GM23338 (cell line): ENCODE data around the gene ANGPTL2. TPM values are rescaled to one million over a fixed set of nuclear protein-coding genes. Genes with fewer than 3 reads are reported as not detected.

Source experiments
- ATAC-seq: fragments of 200-7000 bp; cut with Tn5 transposase; 3 replicates; pipeline ENCODE4 v1.9.1; 2020
- DNase-seq: peaks from one replicate; pipeline ENCODE4 v3.0.0-alpha.2; 2015; ENCODE audit warnings: low spot score
- H2AFZ ChIP-seq: fragments of 200-600 bp; sonication (generic); 2 replicates; pipeline ENCODE4 v1.8.0; 2016; ENCODE audit warnings: antibody characterized with exemption, mild to moderate bottlenecking, moderate library complexity
- H3F3A ChIP-seq: fragments of 200-600 bp; sonication (generic); replicated peaks from 2 replicates; pipeline ENCODE4 v1.8.0; 2017; ENCODE audit warnings: antibody characterized with exemption, mixed run types, low read depth
- H3K27ac ChIP-seq: fragments of 200-600 bp; sonication (generic); 2 replicates; pipeline ENCODE4 v1.6.1; 2016; ENCODE audit warnings: low read depth
- H3K27me3 ChIP-seq: fragments of 200-600 bp; sonication (generic); 2 replicates; pipeline ENCODE4 v1.8.0; 2016; ENCODE audit warnings: mild to moderate bottlenecking, mixed run types, moderate library complexity; ENCODE audit not compliant: insufficient read depth
- H3K36me3 ChIP-seq: fragments of 200-600 bp; sonication (generic); 2 replicates; pipeline ENCODE4 v1.8.0; 2016; ENCODE audit warnings: mild to moderate bottlenecking; ENCODE audit not compliant: insufficient read depth
- H3K4me1 ChIP-seq: fragments of 200-600 bp; sonication (generic); 2 replicates; pipeline ENCODE4 v1.8.0; 2016; ENCODE audit warnings: mild to moderate bottlenecking, moderate library complexity; ENCODE audit not compliant: insufficient read depth
- H3K4me2 ChIP-seq: fragments of 200-600 bp; sonication (generic); 2 replicates; pipeline ENCODE4 v1.7.1; 2017; ENCODE audit warnings: mixed run types
- H3K4me3 ChIP-seq: fragments of 200-600 bp; sonication (generic); 2 replicates; pipeline ENCODE4 v1.6.1; 2016; ENCODE audit warnings: mixed run types
- H3K79me2 ChIP-seq: fragments of 200-600 bp; sonication (generic); replicated peaks from 2 replicates; pipeline ENCODE4 v1.8.0; 2017; ENCODE audit warnings: mild to moderate bottlenecking; ENCODE audit not compliant: insufficient read depth
- H3K9me2 ChIP-seq: fragments of 200-600 bp; sonication (generic); 2 replicates; pipeline ENCODE4 v1.8.0; 2017; ENCODE audit not compliant: insufficient read depth
- H4K20me1 ChIP-seq: fragments of 200-600 bp; sonication (generic); replicated peaks from 2 replicates; pipeline ENCODE4 v1.8.0; 2017; ENCODE audit warnings: mild to moderate bottlenecking; ENCODE audit not compliant: insufficient read depth
- H3K27ac Mint-ChIP-seq: 2 replicates; pipeline ENCODE4 v1.8.0; 2020; ENCODE audit warnings: inconsistent platforms, mild to moderate bottlenecking, moderate library complexity, mixed read lengths
- H3K27me3 Mint-ChIP-seq: 3 replicates; pipeline ENCODE4 v1.8.0; 2022; ENCODE audit warnings: low read depth, mild to moderate bottlenecking, moderate library complexity, mixed read lengths, inconsistent platforms; ENCODE audit not compliant: insufficient read depth, poor library complexity
- H3K36me3 Mint-ChIP-seq: 3 replicates; pipeline ENCODE4 v1.8.0; 2021; ENCODE audit warnings: low read depth, mild to moderate bottlenecking, inconsistent platforms, moderate library complexity, mixed read lengths
- H3K4me1 Mint-ChIP-seq: 3 replicates; pipeline ENCODE4 v1.8.0; 2020; ENCODE audit warnings: mild to moderate bottlenecking, inconsistent platforms, mixed read lengths
- H3K4me3 Mint-ChIP-seq: 3 replicates; pipeline ENCODE4 v1.8.0; 2021; ENCODE audit warnings: moderate library complexity, mild to moderate bottlenecking, inconsistent platforms, mixed read lengths
- H3K9me3 Mint-ChIP-seq: 3 replicates; pipeline ENCODE4 v1.8.0; 2020; ENCODE audit warnings: moderate library complexity, mild to moderate bottlenecking, inconsistent platforms, mixed read lengths
- CREB1 ChIP-seq: fragments of 250-450 bp; sonication (Bioruptor Pico); IDR thresholded peaks from 2 replicates; pipeline ENCODE4 v1.5.0; 2020; ENCODE audit warnings: low read depth, mild to moderate bottlenecking, moderate library complexity
- ETS1 ChIP-seq: IDR thresholded peaks from 2 replicates; pipeline ENCODE4 v1.6.1; 2016; ENCODE audit warnings: antibody characterized with exemption
- EZH2 ChIP-seq: fragments of 200-600 bp; sonication (generic); IDR thresholded peaks from one replicate; pipeline ENCODE4 v1.8.0; 2017; ENCODE audit warnings: antibody characterized with exemption, mild to moderate bottlenecking, low read depth; ENCODE audit not compliant: unreplicated experiment
- EZH2phosphoT487 ChIP-seq: fragments of 200-600 bp; sonication (generic); IDR thresholded peaks from one replicate; pipeline ENCODE4 v1.8.1; 2018; ENCODE audit warnings: antibody characterized with exemption; ENCODE audit not compliant: unreplicated experiment
- NANOG ChIP-seq: IDR thresholded peaks from 2 replicates; pipeline ENCODE4 v1.6.1; 2016; ENCODE audit warnings: antibody characterized with exemption, borderline replicate concordance
- POLR2AphosphoS5 ChIP-seq: IDR thresholded peaks from 2 replicates; pipeline ENCODE4 v1.6.1; 2016; ENCODE audit warnings: antibody characterized with exemption, low read depth
- STAT1 ChIP-seq: IDR thresholded peaks from one replicate; pipeline ENCODE4 v1.6.1; 2016; ENCODE audit warnings: antibody characterized with exemption; ENCODE audit not compliant: unreplicated experiment
- ZNF114 ChIP-seq: fragments of 250-450 bp; sonication (Bioruptor Pico); IDR thresholded peaks from 2 replicates; pipeline ENCODE4 v1.5.0; 2020; ENCODE audit warnings: mild to moderate bottlenecking, moderate library complexity
- ZNF331 ChIP-seq: fragments of 250-450 bp; sonication (Bioruptor Pico); IDR thresholded peaks from 2 replicates; pipeline ENCODE4 v1.5.0; 2020; ENCODE audit warnings: low read depth, mild to moderate bottlenecking, moderate library complexity
- ZNF462 ChIP-seq: fragments of 250-450 bp; sonication (Bioruptor Pico); IDR thresholded peaks from 2 replicates; pipeline ENCODE4 v1.5.0; 2020; ENCODE audit warnings: mild to moderate bottlenecking, moderate library complexity
- polyA plus RNA-seq: library from polyadenylated mRNA; unstranded; fragments of >200 nt; fragmentation: Nextera tagmentation; extraction: Ambion mirVana; gene quantifications from 2 replicates; pipeline ENCODE4 v1.2.1, GENCODE V29; 2016
- total RNA-seq: library from RNA; depleted of rRNA; stranded (reverse); fragments of >200 nt; shearing (Covaris generic); gene quantifications from 2 replicates; pipeline ENCODE4 v1.2.3, GENCODE V29; 2014
- TF ChIP-seq, protein P1 (sequence below): IDR thresholded peaks from one replicate; pipeline ENCODE4 v1.6.1; 2018; ENCODE audit warnings: antibody characterized with exemption; ENCODE audit not compliant: unreplicated experiment
- TF ChIP-seq, protein P2 (sequence below), 2 experiments: fragments of 200-600 bp in 1 of 2; sonication (generic) in 1 of 2; conservative IDR thresholded peaks; 2 replicates each; pipeline versions ENCODE4 v1.5.1 to v1.6.1; 2016 to 2017; ENCODE audit warnings: antibody characterized with exemption in 2 of 2, low read depth in 2 of 2, mild to moderate bottlenecking in 2 of 2, moderate library complexity in 1 of 2

ANGPTL2 gene
- total and polyA plus RNA-seq, 2 experiments from 2014 or later, result 2.9 to 5.2 TPM

DNA sequence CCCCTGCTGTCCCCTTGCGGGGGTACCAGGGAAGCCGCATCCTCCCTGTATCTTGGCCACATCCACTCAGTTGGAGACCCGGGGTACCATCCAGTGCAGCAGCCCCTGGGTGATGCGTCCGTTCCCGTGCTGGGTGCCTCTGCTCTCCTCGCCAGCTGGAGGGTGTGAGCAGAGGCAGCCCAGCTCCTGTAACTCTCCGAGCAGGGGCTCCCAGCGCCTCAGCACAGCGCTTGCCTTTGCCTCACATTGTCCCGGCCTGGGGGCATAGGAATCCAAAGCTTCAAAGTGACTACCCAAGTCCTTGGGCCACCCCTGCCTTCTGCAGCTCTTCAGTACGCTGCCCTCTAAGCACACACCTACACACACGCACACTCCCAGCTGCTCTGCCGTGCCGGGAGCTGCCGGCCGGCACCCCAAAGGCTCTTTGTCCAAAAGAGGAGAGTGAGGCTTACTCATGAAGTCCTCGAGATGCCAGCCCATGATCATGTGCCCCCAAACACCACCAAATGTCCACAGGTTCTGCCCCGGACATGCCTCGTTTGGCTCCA, 733 bp downstream of the ANGPTL2 start:
- DNase-seq, result peak; percentile 30

More for the DNA sequence above, 733 bp downstream of the ANGPTL2 start:
- Histone ChIP-seq H3F3A (peaks cover 4% of the 10 kb centered on the region; the same call in 1 of the 2 replicates), H3K27me3 (no peaks in the 10 kb centered on the region), H3K9me2 (no peaks in the 10 kb centered on the region), H3K27ac (no peak overlapping the region), H3K36me3 (no peaks in the 10 kb centered on the region), H3K4me2 (peak overlapping the region; percentile 92), H3K79me2 (peaks cover 6% of the 10 kb centered on the region; the same call in 1 of the 2 replicates), H3K4me1 (peaks cover 22% of the 10 kb centered on the region), H2AFZ (peak overlapping the region; percentile 86), H4K20me1 (no peaks in the 10 kb centered on the region; the same call in 1 of the 2 replicates), H3K4me3 (peak overlapping the region; percentile 60)
- H3K27ac Mint-ChIP-seq, result peak overlapping the region; percentile 66; the same call in 1 of the 2 replicates
- no peaks in the 10 kb centered on the region for H3K36me3 Mint-ChIP-seq
- H3K27me3 Mint-ChIP-seq, result peaks cover 18% of the 10 kb centered on the region
- H3K4me3 Mint-ChIP-seq, result peak overlapping the region; percentile 90
- H3K4me1 Mint-ChIP-seq, result peaks cover 37% of the 10 kb centered on the region
- ATAC-seq, result peak; percentile 7
- H3K9me3 Mint-ChIP-seq, result no peaks in the 10 kb centered on the region
- TF ChIP-seq STAT1 (no peak), CREB1 (no peak), ZNF331 (no peak), EZH2phosphoT487 (no peak), ETS1 (no peak), ZNF114 (CRISPR knock-in tag) (no peak), NANOG (no peak), ZNF462 (CRISPR knock-in tag) (no peak), POLR2AphosphoS5 (no peak), EZH2 (no peak)
- TF ChIP-seq, protein P1, sequence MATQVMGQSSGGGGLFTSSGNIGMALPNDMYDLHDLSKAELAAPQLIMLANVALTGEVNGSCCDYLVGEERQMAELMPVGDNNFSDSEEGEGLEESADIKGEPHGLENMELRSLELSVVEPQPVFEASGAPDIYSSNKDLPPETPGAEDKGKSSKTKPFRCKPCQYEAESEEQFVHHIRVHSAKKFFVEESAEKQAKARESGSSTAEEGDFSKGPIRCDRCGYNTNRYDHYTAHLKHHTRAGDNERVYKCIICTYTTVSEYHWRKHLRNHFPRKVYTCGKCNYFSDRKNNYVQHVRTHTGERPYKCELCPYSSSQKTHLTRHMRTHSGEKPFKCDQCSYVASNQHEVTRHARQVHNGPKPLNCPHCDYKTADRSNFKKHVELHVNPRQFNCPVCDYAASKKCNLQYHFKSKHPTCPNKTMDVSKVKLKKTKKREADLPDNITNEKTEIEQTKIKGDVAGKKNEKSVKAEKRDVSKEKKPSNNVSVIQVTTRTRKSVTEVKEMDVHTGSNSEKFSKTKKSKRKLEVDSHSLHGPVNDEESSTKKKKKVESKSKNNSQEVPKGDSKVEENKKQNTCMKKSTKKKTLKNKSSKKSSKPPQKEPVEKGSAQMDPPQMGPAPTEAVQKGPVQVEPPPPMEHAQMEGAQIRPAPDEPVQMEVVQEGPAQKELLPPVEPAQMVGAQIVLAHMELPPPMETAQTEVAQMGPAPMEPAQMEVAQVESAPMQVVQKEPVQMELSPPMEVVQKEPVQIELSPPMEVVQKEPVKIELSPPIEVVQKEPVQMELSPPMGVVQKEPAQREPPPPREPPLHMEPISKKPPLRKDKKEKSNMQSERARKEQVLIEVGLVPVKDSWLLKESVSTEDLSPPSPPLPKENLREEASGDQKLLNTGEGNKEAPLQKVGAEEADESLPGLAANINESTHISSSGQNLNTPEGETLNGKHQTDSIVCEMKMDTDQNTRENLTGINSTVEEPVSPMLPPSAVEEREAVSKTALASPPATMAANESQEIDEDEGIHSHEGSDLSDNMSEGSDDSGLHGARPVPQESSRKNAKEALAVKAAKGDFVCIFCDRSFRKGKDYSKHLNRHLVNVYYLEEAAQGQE, result no peak
- TF ChIP-seq, protein P2, sequence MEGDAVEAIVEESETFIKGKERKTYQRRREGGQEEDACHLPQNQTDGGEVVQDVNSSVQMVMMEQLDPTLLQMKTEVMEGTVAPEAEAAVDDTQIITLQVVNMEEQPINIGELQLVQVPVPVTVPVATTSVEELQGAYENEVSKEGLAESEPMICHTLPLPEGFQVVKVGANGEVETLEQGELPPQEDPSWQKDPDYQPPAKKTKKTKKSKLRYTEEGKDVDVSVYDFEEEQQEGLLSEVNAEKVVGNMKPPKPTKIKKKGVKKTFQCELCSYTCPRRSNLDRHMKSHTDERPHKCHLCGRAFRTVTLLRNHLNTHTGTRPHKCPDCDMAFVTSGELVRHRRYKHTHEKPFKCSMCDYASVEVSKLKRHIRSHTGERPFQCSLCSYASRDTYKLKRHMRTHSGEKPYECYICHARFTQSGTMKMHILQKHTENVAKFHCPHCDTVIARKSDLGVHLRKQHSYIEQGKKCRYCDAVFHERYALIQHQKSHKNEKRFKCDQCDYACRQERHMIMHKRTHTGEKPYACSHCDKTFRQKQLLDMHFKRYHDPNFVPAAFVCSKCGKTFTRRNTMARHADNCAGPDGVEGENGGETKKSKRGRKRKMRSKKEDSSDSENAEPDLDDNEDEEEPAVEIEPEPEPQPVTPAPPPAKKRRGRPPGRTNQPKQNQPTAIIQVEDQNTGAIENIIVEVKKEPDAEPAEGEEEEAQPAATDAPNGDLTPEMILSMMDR (conservative IDR thresholded peaks at IDR 0.05; ENCODE audit: low read depth in 2 of 2), result no peak
